HepG2 (cell line): ENCODE results near the gene CISD3. TPM values are rescaled to one million over a fixed set of nuclear protein-coding genes. Genes with fewer than 3 reads are reported as not detected.
A peak's percentile ranks its signal among the peaks of the same experiment; 100 is the strongest.

Experiments
- CENPT ChIP-seq: sonication (generic); formaldehyde crosslinking; IDR thresholded peaks from 2 replicates; pipeline ENCODE4 v1.8.0; 2022; ENCODE audit warnings: low read depth, mild to moderate bottlenecking, moderate library complexity, missing genetic modification reagents
- KDM1A ChIP-seq: IDR thresholded peaks from 2 replicates; pipeline ENCODE4 v1.6.1; 2016; ENCODE audit warnings: missing compliant biosample characterization
- MAX ChIP-seq: IDR thresholded peaks from 2 replicates; pipeline ENCODE4 v1.6.1; 2012; ENCODE audit warnings: inconsistent platforms
- NR1H2 ChIP-seq: sonication (generic); formaldehyde crosslinking; IDR thresholded peaks from 2 replicates; pipeline ENCODE4 v1.8.1; 2022; ENCODE audit warnings: low read depth, missing genetic modification reagents, borderline replicate concordance
- TEAD2 ChIP-seq: sonication (generic); formaldehyde crosslinking; IDR thresholded peaks from 2 replicates; pipeline ENCODE4 v1.9.0; 2021; ENCODE audit warnings: missing genetic modification reagents
- UBTF ChIP-seq: sonication (generic); formaldehyde crosslinking; IDR thresholded peaks from 2 replicates; pipeline ENCODE4 v1.4.0; 2020; ENCODE audit warnings: mild to moderate bottlenecking, missing genetic modification reagents
- ZHX1 ChIP-seq: sonication (generic); formaldehyde crosslinking; IDR thresholded peaks from 2 replicates; pipeline ENCODE4 v1.8.1; 2022; ENCODE audit warnings: low read depth, mild to moderate bottlenecking, missing genetic modification reagents
- ZNF263 ChIP-seq: sonication (generic); formaldehyde crosslinking; IDR thresholded peaks from 2 replicates; pipeline ENCODE4 v1.4.0; 2020; ENCODE audit warnings: missing genetic modification reagents
- ZNF580 ChIP-seq: IDR thresholded peaks from 2 replicates; pipeline ENCODE4 v1.6.1; 2016; ENCODE audit warnings: low read depth, borderline replicate concordance
- polyA plus RNA-seq, 8 experiments: library from polyadenylated mRNA; depleted of rRNA in 3 of 8; stranded (reverse) in 7 of 8; unstranded in 1 of 8; fragments of >200 nt; fragmentation: Illumina TruSeq in 4 of 8; extraction: Trizol in 4 of 8; gene quantifications; 2 replicates each; pipeline versions ENCODE4 v1.2.1 to v1.2.3, GENCODE V29; 2011 to 2016; ENCODE audit warnings: low read depth in 4 of 8, missing spikeins in 1 of 8, mixed read lengths in 1 of 8; ENCODE audit not compliant: insufficient read depth in 1 of 8
- total RNA-seq, 5 experiments: library from RNA; depleted of rRNA; stranded (reverse); fragments of >200 nt; fragmentation: Illumina TruSeq; extraction: Trizol; gene quantifications; 2 replicates each; pipeline ENCODE4 v1.2.3, GENCODE V29; 2016; ENCODE audit warnings: low read depth in 1 of 5

CISD3 gene
- total and polyA plus RNA-seq, 2 of the 13 experiments (the other 11 are each of a cell fraction or from before 2014, with no cell fraction given) = 30.0 to 34.1 TPM

GRCh38 chr17:38733282-38733981, 3.3 kb downstream of the CISD3 start (continued):
- TF ChIP-seq ZNF263 (CRISPR knock-in tag) (peak; percentile 15; the same call in 1 of the 2 replicates), KDM1A (CRISPR knock-in tag) (no peak), ZNF580 (no peak), MAX (0 out of 2 replicates have a peak, but pooled peaks have one; percentile 1), TEAD2 (CRISPR knock-in tag) (0 out of 2 replicates have a peak, but pooled peaks have one; percentile 31), NR1H2 (CRISPR knock-in tag) (no peak), CENPT (CRISPR knock-in tag) (0 out of 2 replicates have a peak, but pooled peaks have one; percentile 38), ZHX1 (CRISPR knock-in tag) (no peak), UBTF (CRISPR knock-in tag) (peak; percentile 1; the same call in 1 of the 2 replicates)
